Stimulated activated CD4-positive, alpha-beta T cell treated with anti-CD3 and anti-CD28 coated beads, Interleukin-1b, Interleukin-23, amount 100 ng/mL, for 4 hours (primary cell): ENCODE measurements around the gene TEX36.
"Not testable (repeated sequence)": the region's sequence is repeated elsewhere in the genome, so short reads cannot be mapped to it uniquely, and the experiment has no call there.

ENCODE experiments used
- DNase-seq, 2 donors: peaks; one replicate each; pipeline ENCODE4 v3.0.0-alpha.2; 2020; ENCODE audit warnings: low read depth in 2 of 2

The TEX36 gene, protein sequence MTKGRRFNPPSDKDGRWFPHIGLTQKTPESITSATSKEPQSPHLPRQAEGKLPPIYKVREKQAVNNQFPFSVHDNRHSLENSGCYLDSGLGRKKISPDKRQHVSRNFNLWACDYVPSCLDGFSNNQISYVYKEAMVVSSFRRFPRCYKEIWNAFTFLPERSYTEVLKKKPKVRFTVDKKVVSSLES

DNA sequence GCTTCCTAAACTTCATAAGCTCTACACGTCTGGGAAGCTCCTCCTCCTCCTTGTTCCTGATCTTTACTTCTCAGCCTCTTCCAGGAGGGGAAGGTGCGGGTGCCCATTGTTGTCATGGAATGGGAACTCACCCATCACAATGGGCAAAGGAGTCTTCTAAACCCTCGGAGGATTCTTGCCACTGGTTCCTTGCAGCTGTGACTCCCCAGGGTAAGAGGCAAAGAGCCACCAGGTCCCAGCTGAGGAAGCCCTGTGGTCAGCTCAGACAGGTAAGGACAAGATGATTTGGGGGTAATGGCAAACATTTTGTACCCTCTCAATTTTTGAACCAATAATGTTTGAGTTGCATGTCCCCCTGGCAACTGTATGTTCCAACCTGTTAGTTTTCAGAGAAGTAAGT lies at the start of gene TEX36:
TEX36 (minus strand) TSS at position 101 of the 400 bp plus-strand sequence. CDS start 174 bp downstream, outside the sequence.
- DNase-seq = no peak

DNA sequence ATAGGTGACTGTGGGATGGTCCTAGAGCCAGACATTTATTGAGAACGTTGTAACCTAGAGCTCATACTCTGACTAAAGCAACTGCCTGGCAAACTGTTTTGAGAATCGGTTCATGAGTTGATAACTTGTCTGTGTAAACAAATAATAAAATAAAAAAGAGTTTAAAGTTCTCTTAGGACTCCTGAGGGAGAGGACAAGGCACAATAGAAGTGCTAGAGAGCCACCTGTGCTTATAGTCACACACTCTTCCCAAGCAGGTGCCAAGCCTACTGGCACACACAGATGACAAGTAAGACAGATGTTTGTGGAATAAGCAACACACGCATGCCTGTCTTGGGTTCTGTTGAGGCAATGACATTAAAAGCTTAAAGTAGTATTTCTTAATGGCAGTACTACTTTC lies 44.5 kb upstream of the TEX36 start:
- DNase-seq = no peak

- no peak for DNase-seq
Observed at GRCh38 chr10:125726914-125727313, 44.0 kb upstream of the TEX36 start.

- DNase-seq = no peak
Observed at GRCh38 chr10:125722811-125723210, 39.8 kb upstream of the TEX36 start.

DNA sequence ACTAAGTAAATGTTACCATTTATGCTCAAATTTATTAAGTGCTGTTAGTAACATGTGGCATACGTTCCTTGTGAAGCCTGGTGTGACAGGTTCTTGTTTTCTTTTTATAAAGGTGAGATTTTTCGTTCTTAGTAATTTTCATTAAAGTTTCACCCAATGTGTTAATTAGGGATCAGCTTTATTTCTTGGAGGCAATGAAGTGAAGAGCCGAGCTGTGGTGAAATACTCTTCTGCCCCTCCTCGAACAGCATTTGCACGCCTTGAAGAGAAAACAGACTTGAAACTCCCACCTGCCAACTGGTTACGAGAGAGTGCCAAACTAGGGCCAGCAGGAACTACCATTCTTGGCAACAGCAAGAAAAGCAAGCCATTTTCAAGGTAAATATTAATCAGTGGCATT lies 38.1 kb upstream of the TEX36 start:
- no peak for DNase-seq

DNA sequence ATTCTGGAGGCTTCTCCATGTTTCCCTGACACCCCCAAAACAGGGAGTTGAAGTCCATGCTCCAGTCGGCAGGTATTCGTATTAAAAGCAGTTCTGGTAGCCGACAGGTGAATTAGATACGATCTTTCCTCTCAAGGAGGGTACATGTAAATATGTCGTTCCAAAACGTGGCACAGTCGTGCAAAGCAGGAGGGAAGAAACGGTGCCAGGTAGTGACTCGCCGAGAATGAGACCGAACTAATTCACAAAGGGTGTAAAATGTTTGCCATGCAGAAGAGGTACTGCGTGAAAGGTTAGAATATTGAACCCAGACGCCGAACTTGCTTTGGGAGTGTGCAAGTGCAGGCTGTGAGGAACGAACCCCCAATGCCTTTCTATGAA lies 37.0 kb upstream of the TEX36 start:
- no peak for DNase-seq

DNA sequence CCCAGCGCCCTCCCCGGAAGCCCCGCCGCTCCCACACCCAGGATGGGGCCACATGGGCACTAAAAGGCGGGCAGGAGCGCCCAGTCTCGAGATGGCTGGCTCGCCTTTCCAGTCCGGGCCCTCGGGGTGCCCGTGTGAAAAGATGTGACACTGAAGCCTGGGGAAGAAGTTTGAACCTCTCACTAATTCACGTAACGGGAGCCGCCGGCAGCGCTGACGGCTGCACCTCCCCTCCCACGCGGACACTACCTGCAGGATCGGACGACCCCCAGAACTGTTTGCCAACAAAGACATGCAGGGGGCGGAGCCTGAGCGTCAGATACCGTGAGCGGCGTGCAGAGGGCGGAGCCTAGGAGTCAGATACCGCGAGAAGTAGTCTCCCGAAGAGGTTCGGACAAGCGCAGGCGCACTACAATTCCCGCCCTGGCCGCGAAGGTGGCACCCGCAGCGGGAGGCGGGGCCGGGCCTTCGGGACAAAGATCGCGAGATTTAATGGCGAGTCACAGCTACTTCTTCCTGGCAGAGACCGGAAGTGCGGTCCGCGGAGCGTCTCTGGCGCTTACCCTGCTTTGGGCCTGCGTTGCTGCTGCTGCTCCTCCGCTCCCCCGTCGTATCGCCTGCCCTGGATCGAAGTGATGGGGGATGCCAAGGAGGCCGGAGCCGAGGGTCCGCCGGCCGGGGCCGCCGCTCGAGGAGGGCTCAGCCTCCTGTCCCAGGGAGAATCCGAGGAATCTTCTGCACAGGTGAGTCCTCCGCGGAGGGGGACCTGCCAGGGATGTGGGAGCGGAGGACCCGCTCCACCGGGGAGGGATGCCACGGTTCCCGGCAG lies 36.4 kb upstream of the TEX36 start, which contains the start of gene EDRF1:
EDRF1 (plus strand) TSS at position 537 of the 829 bp plus-strand sequence; CDS start at position 636, 99 bp downstream.
- DNase-seq = peak; percentile 97 to 98

- DNase-seq = not testable (repeated sequence)
Observed at GRCh38 chr10:125714728-125715127, 31.8 kb upstream of the TEX36 start.

DNA sequence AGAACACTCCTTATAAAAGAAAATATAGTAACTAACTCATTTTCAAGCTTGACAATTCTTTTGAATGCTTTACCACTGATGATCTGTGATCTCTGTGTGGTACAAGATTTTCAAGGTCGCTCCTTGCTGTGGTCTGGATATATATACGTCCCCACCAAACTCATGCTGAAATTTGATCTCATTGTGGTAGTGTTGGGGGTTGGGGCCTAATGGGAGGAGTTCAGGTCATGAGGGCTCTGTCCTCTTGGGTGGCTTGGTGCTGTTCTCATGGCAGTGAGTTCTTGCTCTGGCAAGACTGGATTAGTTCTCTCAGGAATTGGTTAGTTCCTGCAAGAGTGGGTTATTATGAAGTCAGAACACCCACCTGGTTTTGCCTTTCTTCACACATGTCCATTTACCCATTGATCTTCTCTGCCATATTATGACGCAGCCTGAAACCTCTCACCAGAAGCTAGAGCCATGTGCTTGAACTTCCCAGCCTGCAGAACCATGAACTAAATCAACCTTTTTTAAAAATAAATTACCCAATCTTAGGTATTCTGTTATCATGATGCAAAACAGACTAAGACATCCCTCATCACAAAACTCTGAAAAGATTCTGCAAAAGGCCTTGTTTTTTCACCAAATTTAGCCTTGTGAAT lies 28.3 kb upstream of the TEX36 start:
- no peak for DNase-seq

DNA sequence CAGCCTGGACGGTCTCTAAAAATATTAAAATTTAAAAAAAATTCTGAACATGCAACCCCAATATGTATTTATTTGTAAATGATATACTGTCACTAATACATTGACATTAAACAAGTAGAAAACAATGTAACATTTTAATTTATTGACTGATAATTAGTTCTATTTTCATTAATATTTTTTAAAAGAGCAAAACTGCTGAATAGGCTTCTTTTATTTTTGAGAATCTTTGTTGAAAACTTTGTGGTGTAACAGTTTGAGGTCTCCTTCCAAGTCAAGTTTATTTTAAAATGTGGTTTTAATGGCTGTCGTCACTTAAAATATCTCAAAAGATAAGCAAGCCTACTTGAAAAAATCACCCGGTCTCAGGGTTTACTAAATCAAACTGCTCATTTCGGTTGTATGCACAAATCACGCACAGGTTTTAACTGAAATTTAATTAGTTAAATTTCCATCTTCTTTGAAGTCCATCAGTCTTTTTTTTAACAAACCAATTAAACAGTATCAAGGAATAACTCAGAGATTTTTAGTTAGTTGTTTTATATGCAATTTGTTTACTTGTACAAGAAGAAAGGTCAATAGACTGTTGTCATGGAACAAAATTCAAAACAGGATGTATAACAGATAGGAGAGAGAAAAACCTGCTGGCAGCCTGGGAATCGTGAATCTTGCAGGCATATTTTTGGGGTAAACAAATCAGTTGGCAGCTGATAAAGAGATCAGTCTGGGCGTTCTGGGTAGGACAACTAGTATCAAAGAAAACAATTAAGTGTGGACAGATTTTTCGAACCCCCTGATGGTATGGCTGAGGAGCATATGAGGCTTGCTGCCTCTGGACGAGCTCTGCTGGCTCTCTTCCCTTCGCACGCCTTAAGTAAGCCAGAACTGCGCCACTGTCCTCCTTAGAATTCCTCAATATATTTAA lies 26.9 kb upstream of the TEX36 start:
- no peak for DNase-seq

GRCh38 chr10:125708971-125709503 lies 26.1 kb upstream of the TEX36 start:
- no peak for DNase-seq

GRCh38 chr10:125707541-125708468 lies 24.8 kb upstream of the TEX36 start:
- DNase-seq = no peak

- DNase-seq = no peak
Observed at GRCh38 chr10:125700355-125700911, 17.5 kb upstream of the TEX36 start.

DNA sequence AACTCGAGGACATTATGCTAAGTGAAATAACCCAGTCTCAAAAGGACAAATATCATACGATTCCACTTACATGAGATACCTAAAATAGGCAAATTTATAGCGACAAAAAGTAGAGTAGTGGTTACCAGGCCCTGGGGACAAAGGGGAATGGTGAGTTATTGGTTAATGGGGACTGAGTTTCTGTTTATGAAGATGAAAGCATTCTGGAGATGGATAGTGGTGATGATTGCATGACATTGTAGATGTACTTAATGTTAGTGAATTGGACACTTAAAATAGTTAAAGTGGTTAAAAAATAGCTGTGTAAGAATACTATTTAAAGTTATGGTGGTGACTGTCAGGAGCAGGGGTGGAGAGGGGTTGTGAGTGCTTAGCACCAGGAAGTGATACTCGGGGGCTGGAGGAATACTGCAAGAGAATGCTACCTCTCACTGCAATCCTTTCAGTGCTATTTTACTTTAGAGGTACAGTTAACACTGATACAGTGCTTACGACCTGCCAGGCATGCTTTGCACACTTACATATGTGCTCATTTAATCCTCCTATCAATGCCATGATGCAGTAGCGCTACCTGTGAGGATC lies 16.7 kb upstream of the TEX36 start:
- DNase-seq = no peak

- no peak for DNase-seq
Observed at GRCh38 chr10:125698481-125698998, 15.6 kb upstream of the TEX36 start.

GRCh38 chr10:125696884-125697283 lies 13.9 kb upstream of the TEX36 start:
- DNase-seq = not testable (repeated sequence)

DNA sequence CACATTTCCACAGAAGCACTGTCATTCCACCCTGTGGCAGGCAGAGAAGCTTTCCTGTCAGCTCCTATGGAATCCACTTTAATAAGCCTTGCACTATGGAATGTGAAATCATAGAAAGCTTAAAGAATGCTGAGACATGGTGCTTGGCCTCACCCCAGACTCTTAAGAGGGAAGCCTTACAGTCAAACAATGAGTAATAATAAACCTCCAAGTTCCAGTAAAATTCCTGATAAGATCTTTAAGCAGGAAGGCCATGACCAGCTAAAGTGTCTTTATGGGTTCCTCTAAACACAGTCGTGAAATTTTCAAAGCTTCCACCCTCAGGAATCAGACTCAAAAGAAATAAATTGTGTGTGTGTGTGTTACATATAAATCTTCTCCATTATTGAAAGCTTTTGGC lies 11.9 kb upstream of the TEX36 start:
- DNase-seq = no peak

GRCh38 chr10:125693524-125693847 lies 10.5 kb upstream of the TEX36 start:
- DNase-seq = no peak
